HK-2 (cell line): ENCODE results near the gene NDRG3.
"Not testable (repeated sequence)": the region's sequence is repeated elsewhere in the genome, so short reads cannot be mapped to it uniquely, and the experiment has no call there.

Experiments used
- DNase-seq: peaks from one replicate; pipeline ENCODE4 v3.0.0-alpha.2; 2018; ENCODE audit not compliant: unreplicated experiment

Gene NDRG3

GRCh38 chr20:36760647-36761046 is 14.8 kb upstream of the NDRG3 start:
- no peak for DNase-seq

DNA sequence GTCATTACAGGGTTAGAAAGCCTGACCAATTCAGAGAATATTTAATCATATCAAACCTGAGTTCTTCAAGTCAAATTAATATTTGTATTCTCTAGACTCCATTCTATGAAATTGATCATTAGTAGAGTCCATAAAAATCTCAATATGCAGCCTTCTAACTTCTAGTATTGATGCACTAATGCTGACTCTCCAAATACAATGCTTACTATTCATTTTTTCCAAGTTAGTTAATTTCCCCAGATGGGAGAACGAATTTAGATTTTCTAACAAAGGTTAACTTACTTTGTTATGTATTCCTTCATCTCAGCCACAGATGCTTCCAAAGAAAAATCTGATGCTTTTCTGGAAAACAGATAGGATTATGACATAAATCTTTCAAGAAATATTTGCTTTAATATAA is 12.4 kb upstream of the NDRG3 start:
- DNase-seq = no peak

DNA sequence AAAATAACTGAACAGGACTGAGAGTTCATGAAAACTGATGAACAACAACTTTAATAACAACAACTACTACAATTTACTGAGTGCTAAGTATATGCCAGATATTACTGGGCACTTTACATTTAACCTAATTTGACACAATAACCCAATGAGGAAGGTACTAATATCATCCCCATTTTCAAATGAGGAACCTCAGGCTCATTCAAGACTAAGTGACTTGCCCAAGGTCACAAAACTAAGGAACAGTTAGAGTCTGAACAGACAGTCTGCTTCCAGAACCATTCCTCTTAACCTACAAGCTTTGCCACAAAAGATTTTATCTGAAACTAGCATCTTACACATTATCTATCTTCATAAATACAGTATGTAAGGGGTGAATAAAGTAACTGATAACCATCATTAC is 10.6 kb upstream of the NDRG3 start:
- no peak for DNase-seq

DNA sequence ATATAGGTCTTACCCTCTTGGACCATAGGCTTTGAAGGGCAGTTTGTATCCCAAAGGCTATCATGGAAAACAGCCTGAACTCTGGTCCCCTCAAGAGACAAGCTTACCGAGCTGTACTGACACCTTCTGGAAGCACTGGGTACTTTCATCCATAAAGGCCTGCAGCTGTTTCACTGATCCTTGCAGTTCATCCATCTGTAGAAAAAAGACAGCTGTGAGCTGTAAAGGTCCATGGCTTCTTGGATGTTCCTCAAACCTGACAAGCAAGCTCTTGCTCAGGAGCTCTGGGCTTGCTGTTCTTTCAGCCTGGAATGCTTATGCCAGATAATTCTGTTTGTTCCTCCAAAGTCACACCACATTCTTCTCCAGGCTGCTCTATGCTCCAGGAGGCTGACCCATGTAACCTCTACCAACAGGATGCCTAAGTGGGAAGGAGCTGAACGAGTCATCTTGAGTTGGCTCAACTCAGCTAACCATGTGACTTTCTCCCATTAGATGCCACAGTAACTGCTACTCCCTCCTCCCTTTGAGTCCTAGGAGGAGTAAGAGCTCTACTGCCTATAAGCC is 8.8 kb upstream of the NDRG3 start:
- DNase-seq = peak; percentile 55

DNA sequence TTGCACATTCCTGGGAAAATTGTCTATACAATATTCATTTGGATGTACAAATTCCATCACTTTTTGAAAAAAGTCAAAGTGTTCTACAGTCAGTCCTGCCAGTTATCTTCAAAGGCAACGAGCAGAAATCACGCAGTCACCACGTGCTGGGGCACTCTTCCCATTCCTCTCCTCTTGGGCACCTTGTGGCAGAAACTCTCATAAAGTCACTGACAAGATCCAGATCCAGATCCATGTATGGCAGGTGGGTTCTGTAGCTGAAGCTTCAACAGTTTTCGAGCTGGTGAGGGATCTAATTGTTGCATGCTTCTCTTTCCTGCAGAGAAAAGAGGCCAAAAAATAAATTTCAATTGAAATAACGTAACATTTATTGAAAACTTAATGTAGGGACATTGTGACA is 6.7 kb upstream of the NDRG3 start:
- DNase-seq = no peak

DNA sequence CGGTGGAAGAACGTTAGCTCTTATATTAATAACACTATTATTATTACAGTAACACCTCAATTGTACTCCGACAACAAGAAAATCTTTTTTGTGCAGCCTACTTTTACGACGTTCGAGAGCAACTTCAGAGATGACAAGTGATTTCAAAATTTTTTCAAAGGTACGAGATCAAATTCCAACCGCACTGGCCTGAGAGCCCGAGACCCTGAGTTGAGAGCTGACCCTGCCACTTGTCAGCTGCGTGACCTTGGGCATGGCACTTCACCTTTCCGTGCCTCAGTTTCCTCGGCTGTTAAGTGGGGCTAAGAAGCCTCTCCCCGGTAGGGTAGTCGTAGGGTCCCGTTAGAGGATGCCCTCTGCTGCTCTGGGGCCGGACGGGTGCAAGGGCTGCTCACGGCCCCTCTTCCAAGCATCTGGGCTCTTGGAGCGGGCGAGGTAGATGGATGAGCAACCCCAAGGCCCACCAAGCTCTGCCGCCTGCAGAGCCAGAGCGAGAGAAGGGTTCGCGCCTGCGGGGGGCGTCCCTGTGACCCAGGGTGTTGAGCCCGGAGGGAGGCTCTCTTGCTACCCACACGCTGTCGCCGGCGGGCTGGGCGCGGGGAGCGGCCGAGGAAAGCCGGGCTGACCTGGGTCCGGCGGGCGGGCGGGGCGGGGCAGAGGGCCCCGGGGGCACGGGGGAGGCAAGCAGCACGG is 510 bp downstream of the NDRG3 start:
- DNase-seq = no peak

DNA sequence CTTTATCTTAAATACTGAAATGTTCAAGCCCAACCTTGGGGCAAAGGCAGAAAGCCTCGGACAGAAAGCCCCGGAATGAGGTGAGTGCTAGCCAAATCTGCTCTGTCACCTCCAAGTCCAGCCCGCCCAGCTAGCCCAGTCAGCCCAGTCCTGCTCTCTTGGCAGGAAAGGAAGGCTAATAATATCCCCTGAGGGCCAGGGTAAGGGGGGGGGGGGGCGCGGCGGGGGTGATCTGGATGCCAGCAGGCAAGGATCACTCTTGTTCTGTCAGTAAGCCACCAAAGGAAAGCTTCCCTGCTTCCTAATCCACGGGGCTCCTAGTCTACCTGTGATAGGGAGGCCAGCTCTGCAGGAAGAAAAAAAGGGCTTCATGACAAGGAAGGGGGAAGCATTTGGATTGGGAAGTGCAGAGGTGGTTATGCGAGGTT is 1.1 kb downstream of the NDRG3 start:
- peak; percentile 24 for DNase-seq

- no peak for DNase-seq
Measured at GRCh38 chr20:36744243-36744642, 1.6 kb downstream of the NDRG3 start.

- no peak for DNase-seq
Measured at GRCh38 chr20:36742558-36742957, 3.3 kb downstream of the NDRG3 start.

GRCh38 chr20:36741072-36741471 is 4.8 kb downstream of the NDRG3 start:
- DNase-seq = no peak

GRCh38 chr20:36737183-36737499 is 8.7 kb downstream of the NDRG3 start:
- no peak for DNase-seq

DNA sequence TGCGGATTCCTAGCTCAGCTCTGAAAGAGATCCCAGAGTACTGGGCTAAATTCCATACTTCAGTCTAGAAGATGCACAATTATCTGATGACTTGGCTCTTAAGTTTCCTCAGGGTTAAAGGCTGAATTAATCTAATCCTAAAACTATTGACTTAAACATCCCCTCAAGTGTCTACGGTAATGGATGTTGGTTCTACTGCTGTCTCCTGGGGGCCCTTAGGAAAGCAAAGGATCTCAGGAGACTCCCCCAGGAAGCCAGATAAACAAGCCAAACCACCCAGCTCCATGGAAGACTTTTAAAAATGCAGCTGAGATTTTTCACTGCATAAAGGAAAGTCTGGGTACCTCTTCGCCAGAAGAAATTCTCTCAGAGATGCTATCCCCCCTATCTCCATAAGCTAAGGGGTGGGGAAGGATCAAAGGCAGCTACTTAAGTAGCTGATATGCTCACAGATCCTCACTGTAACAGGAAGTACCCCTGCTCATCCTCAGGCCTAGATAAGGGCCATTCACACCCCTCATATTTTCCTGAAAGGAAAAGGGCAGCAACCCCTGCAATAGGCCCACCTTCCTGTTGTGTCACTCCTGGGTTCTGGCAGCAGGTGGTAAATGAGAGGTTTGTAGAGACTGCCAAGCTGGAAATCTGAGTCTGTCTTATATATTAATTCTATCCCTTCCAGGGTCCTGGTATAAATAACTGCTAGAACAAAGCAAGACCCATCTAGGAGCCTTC is 9.3 kb downstream of the NDRG3 start:
- no peak for DNase-seq

DNA sequence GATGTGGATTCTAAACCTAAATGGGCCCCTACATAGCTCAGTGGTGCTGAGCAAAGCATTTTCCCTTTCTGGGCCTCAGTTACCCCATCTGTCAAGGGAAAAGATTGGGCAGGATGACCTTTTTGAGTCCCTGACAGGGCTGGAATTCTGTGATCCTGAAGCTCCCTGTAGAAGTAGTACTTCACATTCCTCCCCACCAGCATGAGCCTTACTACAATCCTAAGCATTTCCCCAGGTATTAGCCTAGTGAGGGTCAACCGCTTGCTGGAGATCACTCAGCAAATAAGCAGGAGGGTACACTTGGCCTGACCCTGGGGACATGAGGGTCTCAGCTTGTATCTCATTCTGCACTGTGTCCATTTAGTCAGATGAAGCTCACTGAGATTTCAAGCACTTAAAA is 13.4 kb downstream of the NDRG3 start:
- DNase-seq = no peak

DNA sequence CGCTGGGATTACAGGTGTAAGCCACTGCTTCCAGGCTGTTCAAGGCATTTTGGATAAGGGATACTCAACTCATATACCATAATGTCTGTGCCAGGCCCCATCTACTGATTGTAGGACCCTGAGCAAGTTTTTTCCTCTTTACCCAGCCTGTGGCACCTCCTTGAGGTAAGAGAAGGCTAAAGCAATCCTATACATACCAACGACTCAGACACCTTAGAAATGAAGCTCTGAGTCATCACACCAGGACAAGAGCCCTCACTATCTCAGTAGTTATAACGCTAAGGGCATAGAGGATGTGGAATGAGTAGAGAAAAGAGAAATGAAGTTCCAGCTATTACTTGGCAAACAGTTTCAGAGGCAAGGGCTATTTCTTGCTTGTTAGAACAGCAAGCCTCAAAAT is 16.9 kb downstream of the NDRG3 start:
- DNase-seq = peak; percentile 17

DNA sequence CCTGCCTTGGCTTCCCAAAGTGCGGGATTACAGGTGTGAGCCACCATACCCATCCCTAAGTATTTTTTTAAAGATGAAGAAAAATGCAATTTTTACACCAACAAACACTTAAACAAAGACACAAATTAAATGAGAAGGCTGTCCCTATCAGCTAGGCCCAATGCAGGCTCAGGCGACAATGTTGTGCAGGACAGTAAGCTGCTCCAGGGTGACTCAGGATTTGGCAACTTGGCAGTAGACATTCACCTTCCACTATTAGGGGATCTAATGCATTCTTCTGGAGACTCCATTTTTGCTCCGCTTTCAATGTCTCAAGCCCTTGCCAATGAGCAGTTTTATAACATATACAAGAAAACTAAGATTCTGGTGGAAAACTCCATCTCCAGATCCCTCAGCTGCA is 19.7 kb downstream of the NDRG3 start:
- DNase-seq = no peak

- no peak for DNase-seq
Measured at GRCh38 chr20:36720510-36720909, 25.4 kb downstream of the NDRG3 start.

DNA sequence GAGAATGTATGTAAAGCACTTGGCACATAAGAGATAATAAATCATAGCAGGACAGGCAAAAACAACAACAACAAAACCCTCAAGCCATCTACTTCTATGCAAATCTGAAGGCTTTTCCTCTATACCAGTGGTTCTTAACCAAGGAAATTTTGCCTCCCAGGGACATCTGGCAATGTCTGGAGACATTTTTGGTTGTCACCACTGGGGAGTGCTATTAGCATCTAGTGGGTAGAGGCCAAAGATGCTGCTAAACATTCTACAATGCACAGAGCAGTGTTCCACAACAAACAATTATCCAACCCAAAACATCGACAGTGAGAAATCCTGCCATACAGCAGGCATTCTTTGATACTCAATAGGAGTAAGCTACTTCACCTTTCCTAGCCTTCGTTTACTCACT is 28.2 kb downstream of the NDRG3 start:
- no peak for DNase-seq

- DNase-seq = no peak
Measured at GRCh38 chr20:36717021-36717420, 28.9 kb downstream of the NDRG3 start.

DNA sequence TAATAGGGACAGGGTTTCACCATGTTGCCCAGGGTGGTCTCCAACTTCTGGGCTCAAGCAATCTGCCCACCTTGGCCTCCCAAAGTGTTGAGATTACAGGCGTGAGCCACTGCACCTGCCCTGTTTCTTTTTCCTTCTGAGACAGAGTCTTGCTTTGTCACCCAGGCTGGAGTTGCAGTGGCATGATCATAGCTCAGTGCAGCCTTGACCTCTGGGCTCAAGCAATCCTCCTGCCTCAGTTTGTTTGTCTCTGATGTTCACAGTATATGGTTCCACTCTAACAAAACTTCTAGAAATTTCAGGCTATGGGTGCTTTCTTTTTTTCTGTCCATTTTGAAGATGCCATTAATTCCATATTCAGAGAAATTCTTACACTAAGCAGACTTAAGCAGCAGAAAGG is 33.1 kb downstream of the NDRG3 start:
- DNase-seq = no peak

DNA sequence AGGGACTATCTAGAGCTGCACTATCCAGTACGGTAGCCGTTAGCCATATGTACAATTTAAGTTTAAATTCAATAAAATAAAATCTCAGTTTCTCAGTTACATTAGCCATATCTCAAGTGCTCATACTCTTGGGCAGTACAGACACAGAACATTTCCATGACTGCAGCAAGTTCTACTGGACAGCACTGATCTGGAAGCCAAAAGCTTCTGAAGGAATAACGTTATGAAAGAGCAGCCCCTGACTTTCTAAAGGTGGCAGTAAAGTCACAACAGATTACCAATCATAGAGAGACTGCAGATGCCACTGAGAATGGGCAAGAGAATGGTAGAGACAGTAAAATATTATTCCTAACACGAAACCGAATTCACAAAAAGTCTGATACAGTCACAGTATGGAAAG is 36.8 kb downstream of the NDRG3 start:
- no peak for DNase-seq

DNA sequence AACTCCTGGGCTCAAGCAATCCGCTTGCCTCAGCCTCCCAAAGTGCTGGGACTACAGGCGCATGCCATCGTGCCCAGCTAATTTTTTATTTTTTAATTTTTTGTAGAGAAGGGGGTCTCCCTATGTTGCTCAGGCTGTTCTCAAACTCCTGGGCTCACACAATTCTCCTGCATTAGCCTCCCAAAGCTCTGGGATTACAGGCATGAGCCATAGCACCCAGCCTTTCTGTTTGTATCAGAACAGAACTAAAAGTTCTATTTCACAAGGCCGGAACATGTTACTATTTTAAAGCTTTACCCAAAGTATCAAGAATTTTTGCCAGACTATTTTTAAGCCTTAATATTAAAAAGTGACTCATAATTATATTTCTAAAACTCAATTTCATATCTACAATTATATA is 42.4 kb downstream of the NDRG3 start:
- no peak for DNase-seq

- DNase-seq = no peak
Measured at GRCh38 chr20:36700438-36700837, 45.5 kb downstream of the NDRG3 start.

DNA sequence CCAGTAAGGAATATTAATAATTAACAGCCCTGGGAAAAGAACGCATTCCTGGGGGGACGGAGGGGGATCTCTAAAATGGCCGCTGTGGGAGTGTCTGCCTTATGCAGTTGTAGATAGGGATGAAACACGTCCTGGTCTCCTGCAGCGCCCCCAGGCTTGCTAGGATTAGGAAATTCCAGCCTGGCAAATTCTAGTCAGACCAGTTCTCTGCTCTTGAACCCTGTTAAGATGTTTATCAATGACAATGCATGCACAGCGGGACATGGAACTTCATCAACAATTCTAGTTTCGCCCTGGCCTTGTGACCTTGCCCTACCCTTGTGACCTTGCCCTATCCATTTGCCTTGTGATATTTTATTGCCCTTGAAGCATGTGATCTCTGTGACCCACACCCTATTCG is 50.4 kb downstream of the NDRG3 start:
- DNase-seq = not testable (repeated sequence)

- no peak for DNase-seq
Measured at GRCh38 chr20:36688630-36689029, 57.3 kb downstream of the NDRG3 start.
